Measurements from ENCODE around the gene FBN2.

Gene FBN2

DNA sequence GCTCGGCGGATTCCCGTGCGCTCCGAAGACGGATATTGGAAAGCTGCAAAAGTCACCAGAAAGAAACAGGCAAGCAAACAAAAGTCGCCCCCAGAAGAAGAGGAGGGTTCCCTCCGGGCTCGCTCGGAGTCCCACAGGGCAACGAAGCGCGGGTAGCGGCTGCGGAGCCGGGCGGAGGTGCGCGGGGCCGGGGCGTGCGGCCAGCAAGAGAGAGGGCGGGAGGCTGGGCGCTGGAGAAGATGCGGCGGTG is at the start of gene FBN2:
FBN2 (minus strand) TSS at position 246 of the 250 bp plus-strand sequence. CDS start 642 bp downstream, outside the sequence.
- H3K4me3 ChIP-seq (ENCODE audit: low read length): peak within 1 kb of the TSS; percentile 59
- TF ChIP-seq, protein P1, sequence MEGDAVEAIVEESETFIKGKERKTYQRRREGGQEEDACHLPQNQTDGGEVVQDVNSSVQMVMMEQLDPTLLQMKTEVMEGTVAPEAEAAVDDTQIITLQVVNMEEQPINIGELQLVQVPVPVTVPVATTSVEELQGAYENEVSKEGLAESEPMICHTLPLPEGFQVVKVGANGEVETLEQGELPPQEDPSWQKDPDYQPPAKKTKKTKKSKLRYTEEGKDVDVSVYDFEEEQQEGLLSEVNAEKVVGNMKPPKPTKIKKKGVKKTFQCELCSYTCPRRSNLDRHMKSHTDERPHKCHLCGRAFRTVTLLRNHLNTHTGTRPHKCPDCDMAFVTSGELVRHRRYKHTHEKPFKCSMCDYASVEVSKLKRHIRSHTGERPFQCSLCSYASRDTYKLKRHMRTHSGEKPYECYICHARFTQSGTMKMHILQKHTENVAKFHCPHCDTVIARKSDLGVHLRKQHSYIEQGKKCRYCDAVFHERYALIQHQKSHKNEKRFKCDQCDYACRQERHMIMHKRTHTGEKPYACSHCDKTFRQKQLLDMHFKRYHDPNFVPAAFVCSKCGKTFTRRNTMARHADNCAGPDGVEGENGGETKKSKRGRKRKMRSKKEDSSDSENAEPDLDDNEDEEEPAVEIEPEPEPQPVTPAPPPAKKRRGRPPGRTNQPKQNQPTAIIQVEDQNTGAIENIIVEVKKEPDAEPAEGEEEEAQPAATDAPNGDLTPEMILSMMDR (IDR thresholded peaks at IDR 0.05; ENCODE audit: insufficient read depth, low read depth, low read length, missing control alignments): no peak
- no peak for DNase-seq (ENCODE audit: low read depth)

DNA sequence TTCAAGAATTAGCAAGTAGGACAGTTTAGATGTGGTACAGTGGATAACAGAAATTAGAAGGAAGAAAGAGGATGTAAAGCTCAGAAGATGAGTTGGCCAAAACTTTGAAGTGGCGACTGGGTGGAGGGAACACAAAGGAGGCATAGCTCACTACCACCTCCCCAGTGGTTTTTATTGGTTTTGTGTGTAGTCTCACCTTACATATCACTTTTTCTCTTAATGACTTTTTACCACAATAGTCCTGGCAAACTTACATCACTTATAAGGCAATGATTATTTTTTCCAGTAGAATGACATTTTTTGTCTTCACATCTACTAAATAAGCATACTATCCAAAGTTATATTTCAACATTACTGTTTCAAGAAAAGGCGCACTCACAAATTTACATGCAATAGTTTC is 49.2 kb upstream of the FBN2 start:
- H3K4me3 ChIP-seq (ENCODE audit: low read length): no peak overlapping the region

DNA sequence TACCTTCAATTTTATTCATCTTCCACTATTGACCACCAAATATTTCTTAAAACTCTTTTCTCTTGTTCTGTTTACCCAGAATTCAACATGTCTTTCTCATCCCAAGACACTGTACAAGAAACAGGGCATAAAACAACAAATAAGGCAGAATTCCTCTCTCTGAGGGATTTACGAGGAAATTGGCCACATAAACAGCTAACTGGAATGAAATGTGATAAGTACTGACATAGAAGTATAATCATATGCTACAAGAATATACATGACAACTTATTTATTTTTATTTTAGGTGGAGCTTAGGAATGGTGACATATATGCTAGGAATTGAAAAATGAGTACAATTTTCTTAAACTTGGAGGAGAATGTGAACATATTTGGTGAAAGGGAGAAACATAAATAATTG is 48.8 kb upstream of the FBN2 start:
- TF ChIP-seq, protein P1 (IDR thresholded peaks at IDR 0.05; ENCODE audit: insufficient read depth, low read depth, low read length, missing control alignments): no peak
- H3K4me3 ChIP-seq (ENCODE audit: low read length): no peak overlapping the region
- DNase-seq (ENCODE audit: low read depth): no peak

More for the DNA sequence above, 49.2 kb upstream of the FBN2 start:
- DNase-seq (ENCODE audit: low read depth): no peak
- TF ChIP-seq, protein P1 (IDR thresholded peaks at IDR 0.05; ENCODE audit: insufficient read depth, low read depth, low read length, missing control alignments): no peak

DNA sequence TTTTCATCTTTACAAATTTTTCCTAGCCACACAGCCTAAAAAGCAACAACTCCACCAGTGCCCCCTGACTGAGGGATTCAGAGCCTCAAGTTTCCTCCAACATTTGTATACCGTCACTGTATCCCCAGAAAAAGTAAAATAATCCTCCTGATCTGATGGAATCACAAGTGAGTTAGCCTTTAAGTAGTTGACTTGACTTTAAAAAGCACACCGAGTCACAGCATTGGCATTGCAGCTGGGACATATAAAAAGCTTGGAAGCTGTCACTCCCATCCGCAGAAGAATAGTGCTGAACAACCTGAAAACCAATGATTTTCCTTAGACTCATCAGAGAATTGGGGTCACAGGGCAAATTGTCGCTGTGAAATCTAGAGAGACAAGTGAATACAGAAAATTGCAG is 41.6 kb upstream of the FBN2 start:
- no peak for DNase-seq (ENCODE audit: low read depth)
- H3K4me3 ChIP-seq (ENCODE audit: low read length): no peak overlapping the region
- TF ChIP-seq, protein P1 (IDR thresholded peaks at IDR 0.05; ENCODE audit: insufficient read depth, low read depth, low read length, missing control alignments): no peak

DNA sequence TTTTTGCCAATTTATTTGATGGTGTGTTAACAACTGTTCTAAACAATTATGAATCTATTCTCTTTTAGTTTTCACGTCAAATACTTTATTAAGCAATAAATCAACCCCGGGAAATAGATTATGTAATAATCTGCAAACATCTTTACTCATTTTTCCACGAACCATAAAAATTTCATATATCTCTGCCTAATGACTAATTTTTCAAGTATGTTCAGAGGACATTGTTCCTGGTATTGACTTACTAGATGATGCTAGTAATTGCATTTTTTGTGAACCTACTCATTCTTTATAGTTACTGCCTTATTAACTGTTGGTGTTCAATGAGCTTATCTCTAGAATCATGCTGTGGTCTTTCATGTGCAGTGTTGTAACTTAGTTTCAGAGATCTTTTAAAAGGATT is 41.0 kb upstream of the FBN2 start:
- DNase-seq (ENCODE audit: low read depth): peak; percentile 69
- H3K4me3 ChIP-seq (ENCODE audit: low read length): no peak overlapping the region
- TF ChIP-seq, protein P1 (IDR thresholded peaks at IDR 0.05; ENCODE audit: insufficient read depth, low read depth, low read length, missing control alignments): no peak

DNA sequence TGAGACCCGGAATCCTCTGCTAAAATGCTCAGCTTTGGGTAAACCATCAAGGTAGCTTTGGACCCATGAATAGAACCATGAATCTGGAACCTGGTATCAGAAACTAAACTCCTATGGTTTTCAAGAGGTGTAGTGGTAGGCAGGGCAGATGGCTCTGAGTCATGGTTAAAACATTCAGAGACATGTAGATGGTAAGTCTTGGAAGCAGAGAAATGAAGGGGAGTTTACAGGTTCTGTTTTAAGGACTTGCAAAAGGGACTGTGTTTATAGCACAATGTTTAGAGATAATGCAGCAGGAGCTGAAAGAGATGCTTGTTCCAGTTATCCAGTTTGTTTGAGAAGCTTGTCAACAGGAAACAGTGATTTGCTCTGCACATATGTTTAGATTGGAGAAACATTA is 36.0 kb upstream of the FBN2 start:
- no peak overlapping the region for H3K4me3 ChIP-seq (ENCODE audit: low read length)
- peak; percentile 69 for DNase-seq (ENCODE audit: low read depth)
- TF ChIP-seq, protein P1 (IDR thresholded peaks at IDR 0.05; ENCODE audit: insufficient read depth, low read depth, low read length, missing control alignments): no peak

DNA sequence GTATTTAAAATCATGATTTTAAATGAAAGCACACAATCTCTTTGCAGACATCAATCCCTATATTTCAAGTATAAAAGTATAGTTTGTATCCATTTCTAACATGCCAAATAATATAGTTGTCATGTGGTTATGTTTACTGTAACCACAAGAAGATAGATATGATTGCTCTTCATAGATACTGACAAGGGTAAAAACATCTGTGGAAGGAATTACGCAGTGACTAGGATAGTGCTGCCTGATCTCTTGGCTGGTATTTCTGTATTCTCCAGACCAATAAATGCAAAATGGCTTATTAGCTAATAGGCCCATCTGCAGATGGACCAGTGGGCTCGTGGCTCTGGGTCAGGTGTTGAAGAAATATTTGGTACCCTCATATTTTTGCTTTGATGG is 34.9 kb upstream of the FBN2 start:
- TF ChIP-seq, protein P1 (IDR thresholded peaks at IDR 0.05; ENCODE audit: insufficient read depth, low read depth, low read length, missing control alignments): no peak
- DNase-seq (ENCODE audit: low read depth): no peak
- H3K4me3 ChIP-seq (ENCODE audit: low read length): no peak overlapping the region

Data from epithelial cell of esophagus (primary cell).